Peyer's patch (tissue), 4 donors: Measurements from ENCODE around the gene TMPRSS3. TPM values are rescaled to one million over a fixed set of nuclear protein-coding genes. Genes with fewer than 3 reads are reported as not detected.

Experiments used
- DNase-seq, 3 donors: peaks; one replicate each; pipeline ENCODE4 v3.0.0-alpha.2; 2017 to 2019
- H3K27ac ChIP-seq, 4 donors: fragments of 200-600 bp; sonication (generic); one replicate each; pipeline ENCODE4 v1.5.1; 2016 to 2019
- H3K27me3 ChIP-seq, 2 donors: fragments of 200-600 bp; sonication (generic); one replicate each; pipeline ENCODE4 v1.5.1; 2019
- H3K36me3 ChIP-seq, 3 donors: fragments of 200-600 bp; sonication (generic); one replicate each; pipeline ENCODE4 v1.5.1; 2016 to 2019
- H3K4me1 ChIP-seq, 4 donors: fragments of 200-600 bp; sonication (generic); one replicate each; pipeline ENCODE4 v1.5.1; 2016 to 2019
- H3K4me3 ChIP-seq, 4 donors: fragments of 200-600 bp; sonication (generic); 1 replicate in 3 of 4; 2 replicates in 1 of 4; pipeline ENCODE4 v1.5.1; 2016 to 2019; ENCODE audit warnings: mild to moderate bottlenecking in 1 of 4
- H3K9me3 ChIP-seq, 4 donors: fragments of 200-600 bp; sonication (generic); one replicate each; pipeline ENCODE4 v1.5.1; 2016 to 2019; ENCODE audit warnings: mild to moderate bottlenecking in 1 of 4
- CTCF ChIP-seq, 6 experiments: fragments of 450-650 bp in 4 of 6; fragments of 200-600 bp in 2 of 6; sonication (generic) in 1 of 6; IDR thresholded peaks; one replicate each; pipeline ENCODE4 v1.5.1; 2017 to 2019; ENCODE audit warnings: antibody characterized with exemption in 6 of 6, mild to moderate bottlenecking in 3 of 6, moderate library complexity in 1 of 6
- POLR2A ChIP-seq, 2 donors: fragments of 450-650 bp; IDR thresholded peaks; one replicate each; pipeline ENCODE4 v1.5.1; 2017; ENCODE audit warnings: antibody characterized with exemption in 2 of 2, mild to moderate bottlenecking in 2 of 2, moderate library complexity in 2 of 2
- total RNA-seq, 4 donors: library from RNA; depleted of rRNA; stranded (reverse); fragments of >200 nt; gene quantifications; one replicate each; pipeline ENCODE4 v1.1.0, GENCODE V29; 2016

Gene TMPRSS3
- total RNA-seq, 4 donors from 2014 or later: 0.54 to 2.5 TPM; not detected in 2

- no peak overlapping the region for H3K4me3 ChIP-seq
- no peaks in the 10 kb centered on the region for H3K27me3 ChIP-seq
- TF ChIP-seq CTCF (IDR thresholded peaks at IDR 0.05): no peak
- H3K27ac ChIP-seq: peak overlapping the region; percentile 63 to 76 (median 72)
- H3K4me1 ChIP-seq: no peaks in the 10 kb centered on the region
- DNase-seq: no peak
- H3K9me3 ChIP-seq: peaks cover 0 to under 1% (median 0%) of the 10 kb centered on the region in 4 donors
- no peaks in the 10 kb centered on the region for H3K36me3 ChIP-seq
These were observed 11.0 kb upstream of the TMPRSS3 start for GRCh38 chr21:42406866-42407265.

GRCh38 chr21:42406201-42406621 lies 10.4 kb upstream of the TMPRSS3 start:
- no peaks in the 10 kb centered on the region for H3K4me1 ChIP-seq
- TF ChIP-seq POLR2A (IDR thresholded peaks at IDR 0.05) (no peak), CTCF (IDR thresholded peaks at IDR 0.05) (no peak)
- peaks cover 0 to 3% (median 0%) of the 10 kb centered on the region in 4 donors for H3K9me3 ChIP-seq
- no peaks in the 10 kb centered on the region for H3K36me3 ChIP-seq
- peak overlapping the region; percentile 63 to 76 (median 72) for H3K27ac ChIP-seq
- peak overlapping the region; percentile 18 to 37 (median 30) for H3K4me3 ChIP-seq
- H3K27me3 ChIP-seq: no peaks in the 10 kb centered on the region
- peak in 1 of 3 donors; percentile 39 for DNase-seq

- H3K27ac ChIP-seq: peak overlapping the region; percentile 63 to 76 (median 72)
- no peaks in the 10 kb centered on the region for H3K36me3 ChIP-seq
These were observed 9.5 kb upstream of the TMPRSS3 start for GRCh38 chr21:42405064-42406013.

GRCh38 chr21:42404539-42404938 lies 8.7 kb upstream of the TMPRSS3 start:
- H3K27ac ChIP-seq: peak overlapping the region; percentile 57 to 76 (median 68)
- no peak for DNase-seq
- no peaks in the 10 kb centered on the region for H3K4me1 ChIP-seq
- TF ChIP-seq POLR2A (IDR thresholded peaks at IDR 0.05) (no peak), CTCF (IDR thresholded peaks at IDR 0.05) (no peak)
- H3K9me3 ChIP-seq: peaks cover 0 to 3% (median 0%) of the 10 kb centered on the region in 4 donors
- no peaks in the 10 kb centered on the region for H3K36me3 ChIP-seq
- H3K27me3 ChIP-seq: no peaks in the 10 kb centered on the region
- H3K4me3 ChIP-seq: peak overlapping the region; percentile 25 to 37 (median 34)

More at GRCh38 chr21:42405064-42406013, 9.5 kb upstream of the TMPRSS3 start:
- Histone ChIP-seq H3K4me3 (peak overlapping the region; percentile 25 to 37 (median 30)), H3K4me1 (no peaks in the 10 kb centered on the region), H3K27me3 (no peaks in the 10 kb centered on the region), H3K9me3 (peaks cover 0 to 3% (median 0%) of the 10 kb centered on the region in 4 donors)
- TF ChIP-seq POLR2A (IDR thresholded peaks at IDR 0.05) (no peak), CTCF (IDR thresholded peaks at IDR 0.05) (no peak)
- no peak for DNase-seq

GRCh38 chr21:42403611-42404231 lies 7.9 kb upstream of the TMPRSS3 start, which contains the start of gene UBASH3A:
UBASH3A (plus strand) TSS chr21:42403902; CDS start chr21:42403946, 44 bp downstream.
- TF ChIP-seq CTCF (IDR thresholded peaks at IDR 0.05) (no peak), POLR2A (IDR thresholded peaks at IDR 0.05) (no peak)
- H3K4me1 ChIP-seq: no peaks in the 10 kb centered on the region
- H3K27ac ChIP-seq: peak within 1 kb of the TSS; percentile 57 to 76 (median 68)
- peaks cover 0 to 3% (median 0%) of the 10 kb centered on the region in 4 donors for H3K9me3 ChIP-seq
- peak in 2 of 3 donors; percentile 40 to 64 for DNase-seq
- no peaks in the 10 kb centered on the region for H3K36me3 ChIP-seq
- peak within 1 kb of the TSS; percentile 25 to 37 (median 34) for H3K4me3 ChIP-seq
- H3K27me3 ChIP-seq: no peaks in the 10 kb centered on the region
